Measurements from ENCODE around the gene CFL2.

The CFL2 gene

DNA sequence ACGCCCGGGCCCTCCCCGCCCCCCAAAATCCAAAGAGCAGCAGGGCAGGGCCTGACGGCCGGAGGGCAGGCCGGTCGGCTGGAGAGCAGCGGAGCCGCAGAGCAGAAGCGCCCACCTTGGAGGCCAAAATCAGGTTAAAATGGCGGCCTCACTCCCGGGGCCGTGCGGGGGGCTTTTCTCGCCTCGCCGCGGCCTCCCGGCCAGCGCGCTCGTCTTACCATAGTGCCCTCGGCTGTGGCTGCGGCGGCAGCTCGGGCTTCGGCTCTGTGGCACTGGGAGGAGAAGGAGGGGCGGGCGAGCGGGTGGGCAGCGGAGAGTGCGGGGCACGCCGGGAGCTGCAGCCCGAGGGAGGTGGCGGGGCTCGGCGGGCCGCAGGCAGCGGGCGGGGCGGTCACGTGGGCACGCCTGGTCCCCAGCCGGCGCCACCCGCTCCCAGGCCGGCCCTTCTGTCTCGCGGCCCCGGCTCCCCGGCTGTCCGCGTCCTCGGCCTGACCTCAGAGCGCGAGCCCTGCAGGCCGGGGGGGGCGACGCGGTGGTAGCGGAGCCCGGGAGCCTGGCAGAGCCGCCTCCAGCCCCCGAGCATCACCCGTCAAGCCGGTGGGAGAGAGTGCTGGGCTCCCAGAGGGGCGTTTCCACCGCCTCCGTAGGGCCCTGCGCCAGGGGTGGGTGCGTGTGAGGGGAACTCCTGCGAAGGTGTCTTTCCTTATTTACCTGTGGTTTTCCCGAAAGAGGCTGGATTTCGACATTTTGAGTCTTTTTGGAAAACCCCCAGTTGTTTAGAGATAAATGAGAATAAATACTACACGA is at the start of gene CFL2:
CFL2 (minus strand) TSS at position 274 of the 807 bp plus-strand sequence; CDS start at position 221, 53 bp downstream.
- peak; percentile 96 for DNase-seq (ENCODE audit: low spot score)
- TF ChIP-seq, protein P1, sequence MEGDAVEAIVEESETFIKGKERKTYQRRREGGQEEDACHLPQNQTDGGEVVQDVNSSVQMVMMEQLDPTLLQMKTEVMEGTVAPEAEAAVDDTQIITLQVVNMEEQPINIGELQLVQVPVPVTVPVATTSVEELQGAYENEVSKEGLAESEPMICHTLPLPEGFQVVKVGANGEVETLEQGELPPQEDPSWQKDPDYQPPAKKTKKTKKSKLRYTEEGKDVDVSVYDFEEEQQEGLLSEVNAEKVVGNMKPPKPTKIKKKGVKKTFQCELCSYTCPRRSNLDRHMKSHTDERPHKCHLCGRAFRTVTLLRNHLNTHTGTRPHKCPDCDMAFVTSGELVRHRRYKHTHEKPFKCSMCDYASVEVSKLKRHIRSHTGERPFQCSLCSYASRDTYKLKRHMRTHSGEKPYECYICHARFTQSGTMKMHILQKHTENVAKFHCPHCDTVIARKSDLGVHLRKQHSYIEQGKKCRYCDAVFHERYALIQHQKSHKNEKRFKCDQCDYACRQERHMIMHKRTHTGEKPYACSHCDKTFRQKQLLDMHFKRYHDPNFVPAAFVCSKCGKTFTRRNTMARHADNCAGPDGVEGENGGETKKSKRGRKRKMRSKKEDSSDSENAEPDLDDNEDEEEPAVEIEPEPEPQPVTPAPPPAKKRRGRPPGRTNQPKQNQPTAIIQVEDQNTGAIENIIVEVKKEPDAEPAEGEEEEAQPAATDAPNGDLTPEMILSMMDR (IDR thresholded peaks at IDR 0.05; ENCODE audit: extremely low read depth, missing control alignments) = no peak

DNA sequence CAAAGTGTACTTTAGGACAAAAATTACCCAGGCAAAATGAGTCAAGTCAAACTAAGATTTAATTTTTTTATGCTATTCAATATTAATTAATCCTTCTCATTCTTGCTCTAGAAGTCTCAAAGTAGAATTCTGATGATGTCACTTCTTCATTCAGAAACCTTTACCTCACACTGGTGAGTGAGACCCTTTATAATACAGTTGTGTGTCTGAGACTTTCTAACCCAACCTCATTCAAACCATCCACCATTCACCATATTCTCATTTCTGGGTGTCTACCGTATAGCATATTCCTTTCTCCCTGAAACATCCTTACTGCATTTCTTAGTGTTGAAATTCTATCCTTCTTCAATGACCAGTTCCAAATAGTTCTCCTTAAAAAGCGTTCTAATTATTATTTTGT is 40.8 kb upstream of the CFL2 start:
- TF ChIP-seq, protein P1 (IDR thresholded peaks at IDR 0.05; ENCODE audit: extremely low read depth, missing control alignments) = no peak
- DNase-seq (ENCODE audit: low spot score) = no peak

DNA sequence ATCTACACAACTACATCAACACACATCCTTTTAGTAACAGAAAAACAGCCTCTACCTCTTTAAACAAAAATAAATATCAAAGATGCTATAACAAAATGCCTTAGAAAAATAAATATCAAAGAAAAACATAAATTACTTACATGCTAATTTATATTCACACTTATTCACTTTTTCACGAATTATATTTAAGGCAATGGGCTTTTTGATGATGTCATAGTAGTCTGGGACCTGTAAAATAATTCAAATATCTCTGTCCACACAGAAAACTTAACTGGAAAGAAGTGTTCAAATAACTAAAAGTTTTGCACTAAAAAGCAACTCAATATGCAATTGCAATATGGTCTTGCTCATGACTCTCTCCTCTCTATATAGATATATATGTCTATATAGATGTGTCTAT is 40.3 kb upstream of the CFL2 start:
- DNase-seq (ENCODE audit: low spot score) = no peak
- TF ChIP-seq, protein P1 (IDR thresholded peaks at IDR 0.05; ENCODE audit: extremely low read depth, missing control alignments) = no peak

DNA sequence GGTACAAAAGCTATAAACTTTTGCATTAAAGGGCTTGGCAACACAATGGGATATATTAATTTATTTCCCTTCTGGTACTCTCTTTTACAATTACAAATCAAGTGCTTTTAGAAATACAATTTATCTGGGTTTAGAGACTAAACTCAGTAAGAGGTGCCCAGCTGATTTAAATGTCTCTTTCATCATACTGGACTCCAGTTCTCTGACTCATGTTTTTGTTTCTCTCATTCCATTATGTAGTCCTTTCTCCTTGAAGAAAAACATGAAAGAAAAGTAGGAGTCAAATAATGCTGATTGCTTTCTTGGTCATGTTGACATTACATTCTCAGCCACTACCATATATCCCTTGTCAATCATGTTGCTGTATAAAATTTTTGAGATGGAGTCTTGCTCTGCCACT is 36.3 kb upstream of the CFL2 start:
- TF ChIP-seq, protein P1 (IDR thresholded peaks at IDR 0.05; ENCODE audit: extremely low read depth, missing control alignments) = no peak

DNA sequence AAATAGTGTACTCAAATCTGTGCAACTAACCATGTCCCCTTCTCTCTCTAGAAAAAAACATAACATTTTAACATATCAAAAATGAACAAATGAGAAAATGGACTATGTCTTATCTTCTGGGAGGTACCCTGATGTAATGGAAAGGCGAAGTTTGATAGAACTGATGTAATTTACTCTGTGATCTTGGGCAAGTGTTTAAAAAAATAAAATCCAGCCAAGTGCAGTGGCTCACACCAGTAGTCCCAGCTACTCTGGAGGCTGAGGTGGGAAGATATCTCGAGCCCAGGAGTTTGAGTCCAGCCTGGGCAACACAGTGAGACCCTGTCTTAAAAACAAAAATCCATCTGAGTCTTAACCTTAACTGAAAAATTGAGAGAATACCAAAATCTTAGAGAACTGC is 35.8 kb upstream of the CFL2 start:
- TF ChIP-seq, protein P1 (IDR thresholded peaks at IDR 0.05; ENCODE audit: extremely low read depth, missing control alignments) = no peak
- DNase-seq (ENCODE audit: low spot score) = no peak

More for the DNA sequence above, 36.3 kb upstream of the CFL2 start:
- DNase-seq (ENCODE audit: low spot score) = no peak

DNA sequence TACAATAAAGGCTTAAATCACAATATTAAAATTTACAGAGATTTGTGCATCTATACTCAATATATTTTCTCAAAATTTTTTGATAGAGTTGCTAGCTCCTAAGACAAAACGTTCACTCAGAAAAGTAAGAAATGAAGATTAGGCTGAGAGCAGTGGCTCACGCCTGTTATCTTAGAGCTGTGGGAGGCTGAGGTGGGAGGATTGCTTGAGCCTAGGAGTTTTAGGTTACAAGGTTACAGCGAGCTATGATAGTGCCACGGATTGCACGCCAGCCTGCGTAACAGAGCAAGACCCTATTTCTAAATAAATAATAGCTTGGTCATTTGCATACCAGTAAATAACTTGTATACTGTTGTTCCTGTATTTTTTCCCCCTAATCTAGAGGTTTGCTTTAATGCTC is 35.0 kb upstream of the CFL2 start:
- no peak for DNase-seq (ENCODE audit: low spot score)
- TF ChIP-seq, protein P1 (IDR thresholded peaks at IDR 0.05; ENCODE audit: extremely low read depth, missing control alignments) = no peak

DNA sequence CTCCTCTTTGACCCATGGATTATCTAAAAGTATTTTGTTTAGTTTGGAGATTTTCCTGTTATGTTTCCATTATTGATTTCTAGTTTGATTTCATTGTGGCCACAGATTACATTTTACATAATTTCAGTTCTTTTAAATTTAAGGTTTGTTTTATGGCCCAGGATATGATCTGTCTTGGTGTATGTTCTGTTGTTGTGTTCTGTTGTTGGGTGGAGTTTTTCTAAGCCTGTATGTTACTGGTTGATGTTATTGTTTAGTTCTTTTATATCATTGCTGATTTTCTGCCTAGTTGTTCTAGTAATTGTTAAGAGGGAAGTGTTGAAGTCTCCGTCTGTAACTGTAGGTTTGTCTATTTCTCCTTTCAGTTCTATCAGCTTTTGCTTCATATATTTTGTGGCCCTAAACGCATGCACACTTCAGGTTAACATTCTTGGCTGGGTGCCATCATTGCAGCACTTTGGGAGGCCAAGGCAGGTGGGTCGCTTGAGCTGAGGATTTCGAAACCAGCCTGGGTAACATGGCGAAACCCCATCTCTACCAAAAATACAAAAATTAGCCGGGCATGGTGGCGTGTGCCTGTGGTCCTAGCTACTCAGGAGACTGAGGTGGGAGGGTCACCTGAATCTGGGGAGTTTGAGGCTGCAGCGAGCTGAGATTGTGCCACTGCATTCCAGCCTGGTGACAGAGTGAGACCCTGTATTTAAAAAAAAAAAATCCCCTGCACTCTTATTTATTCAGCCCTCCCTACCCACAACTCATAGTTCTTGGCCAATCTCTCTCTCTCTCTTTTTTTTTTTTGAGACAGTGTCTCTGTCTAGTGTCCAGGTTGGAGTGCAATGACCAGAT is 28.1 kb upstream of the CFL2 start:
- DNase-seq (ENCODE audit: low spot score) = no peak
- TF ChIP-seq, protein P1 (IDR thresholded peaks at IDR 0.05; ENCODE audit: extremely low read depth, missing control alignments) = no peak

All from GM20000 (cell line).